ENCODE data around the gene CCP110. TPM values are rescaled to one million over a fixed set of nuclear protein-coding genes. Genes with fewer than 3 reads are reported as not detected.

Gene CCP110
- polyA plus RNA-seq, 1 experiment: 2.6 TPM

DNA sequence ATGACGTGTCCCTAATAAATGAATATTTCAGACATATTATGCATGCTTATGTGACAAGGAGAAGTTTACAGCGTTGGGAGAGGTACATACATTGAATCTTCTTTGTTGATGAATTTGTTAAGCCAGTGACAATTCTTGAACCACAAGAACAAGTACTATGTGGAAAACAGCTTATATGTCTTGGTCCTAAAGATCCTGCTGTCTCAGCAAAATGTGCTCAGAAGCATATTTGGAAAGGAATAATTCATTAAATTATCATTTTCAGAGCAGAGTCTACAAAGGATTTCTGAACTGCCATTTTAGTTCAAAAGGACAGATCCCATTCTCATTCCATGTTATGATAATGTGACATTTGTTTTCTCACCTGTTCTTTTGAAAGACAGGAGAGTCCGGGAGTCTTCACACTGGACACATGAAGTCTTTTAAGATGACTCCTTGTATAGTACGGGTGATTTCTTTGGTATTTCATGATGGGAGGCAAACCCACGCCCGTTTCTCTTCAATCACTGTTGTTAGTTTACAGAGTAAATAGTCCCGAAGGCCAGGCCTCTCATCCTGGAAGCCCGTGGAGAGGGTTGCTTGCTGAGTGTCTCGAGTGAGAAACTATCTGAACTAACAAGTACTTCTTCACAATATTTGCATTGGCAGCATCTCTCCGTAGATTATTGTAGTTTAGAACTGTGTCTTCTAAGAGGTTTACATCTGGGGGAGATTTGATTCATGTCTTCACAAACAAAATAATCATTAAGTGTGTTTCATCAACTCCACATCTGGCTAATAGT is 58.5 kb downstream of the CCP110 start:
- Histone ChIP-seq H3K27me3 (ENCODE audit: control insufficient read depth, insufficient read depth, low read length) (no peaks in the 10 kb centered on the region), H3K36me3 (ENCODE audit: control insufficient read depth, insufficient read depth, low read length) (peaks cover 9% of the 10 kb centered on the region), H3K4me3 (ENCODE audit: low read depth, low read length) (no peak overlapping the region)
- DNase-seq (ENCODE audit: low read depth): no peak
- CTCF ChIA-PET: interaction anchor here (0.9 to 1.2 kb wide), 2 partner anchors 10 to 304 kb away, joined by 3 to 4 read pairs; no protein-coding TSS in a partner anchor
- POLR2A ChIA-PET: no interaction called here
- TF ChIP-seq, protein P1, sequence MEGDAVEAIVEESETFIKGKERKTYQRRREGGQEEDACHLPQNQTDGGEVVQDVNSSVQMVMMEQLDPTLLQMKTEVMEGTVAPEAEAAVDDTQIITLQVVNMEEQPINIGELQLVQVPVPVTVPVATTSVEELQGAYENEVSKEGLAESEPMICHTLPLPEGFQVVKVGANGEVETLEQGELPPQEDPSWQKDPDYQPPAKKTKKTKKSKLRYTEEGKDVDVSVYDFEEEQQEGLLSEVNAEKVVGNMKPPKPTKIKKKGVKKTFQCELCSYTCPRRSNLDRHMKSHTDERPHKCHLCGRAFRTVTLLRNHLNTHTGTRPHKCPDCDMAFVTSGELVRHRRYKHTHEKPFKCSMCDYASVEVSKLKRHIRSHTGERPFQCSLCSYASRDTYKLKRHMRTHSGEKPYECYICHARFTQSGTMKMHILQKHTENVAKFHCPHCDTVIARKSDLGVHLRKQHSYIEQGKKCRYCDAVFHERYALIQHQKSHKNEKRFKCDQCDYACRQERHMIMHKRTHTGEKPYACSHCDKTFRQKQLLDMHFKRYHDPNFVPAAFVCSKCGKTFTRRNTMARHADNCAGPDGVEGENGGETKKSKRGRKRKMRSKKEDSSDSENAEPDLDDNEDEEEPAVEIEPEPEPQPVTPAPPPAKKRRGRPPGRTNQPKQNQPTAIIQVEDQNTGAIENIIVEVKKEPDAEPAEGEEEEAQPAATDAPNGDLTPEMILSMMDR (IDR thresholded peaks at IDR 0.05; ENCODE audit: insufficient read depth, low read depth, low read length): no peak

DNA sequence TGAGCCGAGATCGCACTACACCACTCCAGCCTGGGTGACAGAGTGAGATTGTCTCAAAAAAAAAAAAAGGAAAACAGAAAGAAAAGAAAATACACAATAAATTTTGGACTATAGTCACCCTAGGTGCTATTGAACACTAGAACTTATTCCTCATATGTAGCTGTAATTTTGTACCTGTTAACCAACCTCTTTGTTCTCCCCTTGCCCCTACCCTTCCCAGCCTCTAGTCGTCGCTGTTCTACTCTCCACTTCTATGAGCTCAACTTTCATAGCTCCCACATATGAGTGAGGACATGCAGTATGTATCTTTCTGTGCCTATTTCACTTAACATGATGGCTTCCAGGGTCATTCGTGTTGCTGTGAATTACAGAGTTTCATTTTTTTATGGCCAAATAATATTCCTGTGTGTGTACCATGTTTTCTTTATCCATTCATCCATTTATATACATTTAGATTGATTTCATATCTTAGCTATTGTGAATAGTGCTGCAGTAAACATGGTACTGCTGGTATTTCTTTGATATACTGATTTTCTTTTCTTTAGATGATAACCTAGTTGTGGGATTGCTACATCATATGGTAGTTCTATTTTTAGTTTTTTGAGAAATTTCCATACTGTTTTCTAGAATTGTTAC is 60.0 kb downstream of the CCP110 start:
- Histone ChIP-seq H3K36me3 (ENCODE audit: control insufficient read depth, insufficient read depth, low read length) (peaks cover 8% of the 10 kb centered on the region), H3K27me3 (ENCODE audit: control insufficient read depth, insufficient read depth, low read length) (no peaks in the 10 kb centered on the region), H3K4me3 (ENCODE audit: low read depth, low read length) (no peak overlapping the region)
- TF ChIP-seq, protein P1 (IDR thresholded peaks at IDR 0.05; ENCODE audit: insufficient read depth, low read depth, low read length): peak; percentile 95
- ChIA-PET POLR2A (no interaction called here), CTCF (interaction anchor here (0.5 to 4.4 kb wide), 25 partner anchors 9 to 305 kb away, joined by 3 to 27 read pairs (median 4); partner anchors contain the start of genes GPRC5B and VPS35L)
- no peak for DNase-seq (ENCODE audit: low read depth)

DNA sequence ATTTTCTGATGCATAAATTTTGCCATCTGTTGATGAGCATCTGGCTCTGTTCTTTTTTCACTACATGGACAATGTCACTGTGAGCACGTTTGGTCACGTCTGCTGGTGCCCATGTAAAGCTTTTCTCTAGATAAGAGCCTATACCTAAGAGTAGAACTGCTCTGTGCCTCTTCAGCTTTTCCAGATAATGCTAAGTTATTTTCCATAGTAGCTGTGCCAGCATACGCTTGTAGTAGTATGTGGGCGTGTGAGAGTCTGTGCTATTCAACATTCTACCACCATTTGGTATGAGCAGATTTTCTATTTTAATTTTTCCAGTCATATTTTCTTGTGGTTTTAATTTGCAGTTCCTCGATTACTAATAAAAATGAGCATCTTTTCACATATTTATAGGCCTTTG is 64.9 kb downstream of the CCP110 start:
- Histone ChIP-seq H3K36me3 (ENCODE audit: control insufficient read depth, insufficient read depth, low read length) (peaks cover 4% of the 10 kb centered on the region), H3K4me3 (ENCODE audit: low read depth, low read length) (no peak overlapping the region), H3K27me3 (ENCODE audit: control insufficient read depth, insufficient read depth, low read length) (no peaks in the 10 kb centered on the region)
- ChIA-PET POLR2A (no interaction called here), CTCF (interaction anchor here (0.6 to 5.8 kb wide), 3 partner anchors 12 to 299 kb away, joined by 3 to 46 read pairs (median 12); no protein-coding TSS in a partner anchor)
- TF ChIP-seq, protein P1 (IDR thresholded peaks at IDR 0.05; ENCODE audit: insufficient read depth, low read depth, low read length): no peak
- DNase-seq (ENCODE audit: low read depth): no peak

DNA sequence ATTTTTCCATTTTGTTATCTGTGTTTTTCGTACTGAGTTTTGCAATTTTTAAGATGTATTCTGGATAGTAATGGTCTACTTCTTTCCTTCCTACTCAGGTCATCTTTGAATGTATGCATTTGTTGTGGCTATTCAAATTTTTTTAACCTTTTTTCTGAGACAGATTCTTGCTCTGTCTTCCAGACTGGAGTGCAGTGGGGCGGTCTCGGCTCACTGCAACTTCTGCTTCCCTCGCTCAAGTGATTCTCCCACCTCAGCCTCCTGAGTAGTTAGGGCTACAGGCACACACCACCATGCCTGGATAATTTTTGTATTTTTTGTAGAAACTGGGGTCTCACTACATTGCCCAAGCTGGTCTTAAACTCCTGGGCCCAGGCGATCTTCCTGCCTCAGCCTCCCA is 65.4 kb downstream of the CCP110 start:
- CTCF ChIA-PET: interaction anchor here (1.4 to 5.8 kb wide), 3 partner anchors 12 to 298 kb away, joined by 4 to 46 read pairs (median 12); partner anchors contain the start of gene GPRC5B
- POLR2A ChIA-PET: no interaction called here
- Histone ChIP-seq H3K36me3 (ENCODE audit: control insufficient read depth, insufficient read depth, low read length) (peaks cover 4% of the 10 kb centered on the region), H3K4me3 (ENCODE audit: low read depth, low read length) (no peak overlapping the region), H3K27me3 (ENCODE audit: control insufficient read depth, insufficient read depth, low read length) (no peaks in the 10 kb centered on the region)
- TF ChIP-seq, protein P1 (IDR thresholded peaks at IDR 0.05; ENCODE audit: insufficient read depth, low read depth, low read length): no peak
- no peak for DNase-seq (ENCODE audit: low read depth)

DNA sequence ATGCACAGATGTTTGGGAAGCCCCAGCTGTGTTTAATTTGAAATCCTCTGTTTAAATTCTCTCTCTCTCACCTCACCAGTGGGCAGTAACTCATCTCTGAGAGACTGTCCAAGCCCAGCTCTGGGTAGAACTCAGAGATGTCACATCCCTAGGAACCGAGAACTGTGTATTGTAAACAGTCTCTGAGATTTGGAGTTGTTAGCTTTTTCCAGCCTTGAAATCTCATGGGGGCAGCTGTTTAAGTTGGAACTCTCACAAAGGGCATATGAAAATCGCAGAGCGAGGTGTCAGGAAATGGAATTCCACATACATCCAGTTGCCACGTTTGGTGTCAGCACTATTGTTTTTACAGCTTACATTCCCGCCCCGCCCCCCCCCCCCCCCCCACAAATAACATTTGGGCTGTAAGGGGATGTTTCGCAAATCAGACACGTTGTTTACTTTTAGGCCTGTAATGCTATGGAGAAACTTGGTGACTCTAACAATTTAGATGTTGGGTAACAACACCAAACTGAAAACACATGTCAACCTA is 66.1 kb downstream of the CCP110 start:
- ChIA-PET POLR2A (interaction anchor here (0.6 kb wide), 1 partner anchor 26 kb away, joined by 21 read pairs; no protein-coding TSS in a partner anchor), CTCF (interaction anchor here (1.1 to 5.8 kb wide), 4 partner anchors 11 to 297 kb away, joined by 4 to 46 read pairs (median 8); partner anchors contain the start of gene GPRC5B)
- Histone ChIP-seq H3K27me3 (ENCODE audit: control insufficient read depth, insufficient read depth, low read length) (no peaks in the 10 kb centered on the region), H3K36me3 (ENCODE audit: control insufficient read depth, insufficient read depth, low read length) (peaks cover 4% of the 10 kb centered on the region), H3K4me3 (ENCODE audit: low read depth, low read length) (no peak overlapping the region)
- TF ChIP-seq, protein P1 (IDR thresholded peaks at IDR 0.05; ENCODE audit: insufficient read depth, low read depth, low read length): no peak
- DNase-seq (ENCODE audit: low read depth): peak; percentile 58
